Measurements from ENCODE around the gene BRCC3.

DNA sequence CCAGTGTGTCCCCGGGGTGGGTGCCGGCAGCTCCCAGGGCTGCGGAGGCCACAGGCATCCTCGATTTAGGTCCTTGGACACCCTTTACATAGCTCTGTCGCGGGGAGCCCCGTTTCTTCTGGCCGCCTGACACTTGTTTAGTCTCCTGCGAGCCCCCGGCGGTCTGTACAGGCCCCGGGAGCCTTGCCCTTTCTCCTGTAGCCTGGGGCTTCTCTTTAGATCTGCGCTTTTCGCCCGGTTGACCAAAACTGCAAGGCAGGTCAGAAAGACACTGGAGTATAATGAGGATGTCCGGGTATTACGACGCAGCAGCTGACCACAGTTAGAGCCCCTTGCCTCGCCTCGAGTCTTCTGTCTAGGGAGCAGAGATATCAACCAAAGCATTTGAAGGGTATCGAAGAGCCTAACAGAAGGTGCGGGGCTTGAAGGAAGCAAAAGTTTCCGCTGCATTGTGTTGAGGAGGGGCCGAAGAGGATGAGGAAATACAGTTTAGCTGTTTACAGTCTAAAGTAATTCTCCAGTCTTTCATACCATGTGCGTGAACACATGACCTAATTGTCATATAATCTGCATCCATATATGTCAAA is 479 bp downstream of the BRCC3 start:
- TF ChIP-seq CTCF (IDR thresholded peaks at IDR 0.05; ENCODE audit: low read length) (no peak), EZH2 (IDR thresholded peaks at IDR 0.05; ENCODE audit: borderline replicate concordance, low read length) (no peak)
